HG03135 (cell line): Measurements from ENCODE around the gene EFCC1.

Experiments
- ATAC-seq: cut with Tn5 transposase; IDR thresholded peaks from one replicate; pipeline ENCODE4 v1.9.1; 2021; ENCODE audit warnings: mild to moderate bottlenecking, moderate library complexity; ENCODE audit not compliant: unreplicated experiment

EFCC1 gene

DNA sequence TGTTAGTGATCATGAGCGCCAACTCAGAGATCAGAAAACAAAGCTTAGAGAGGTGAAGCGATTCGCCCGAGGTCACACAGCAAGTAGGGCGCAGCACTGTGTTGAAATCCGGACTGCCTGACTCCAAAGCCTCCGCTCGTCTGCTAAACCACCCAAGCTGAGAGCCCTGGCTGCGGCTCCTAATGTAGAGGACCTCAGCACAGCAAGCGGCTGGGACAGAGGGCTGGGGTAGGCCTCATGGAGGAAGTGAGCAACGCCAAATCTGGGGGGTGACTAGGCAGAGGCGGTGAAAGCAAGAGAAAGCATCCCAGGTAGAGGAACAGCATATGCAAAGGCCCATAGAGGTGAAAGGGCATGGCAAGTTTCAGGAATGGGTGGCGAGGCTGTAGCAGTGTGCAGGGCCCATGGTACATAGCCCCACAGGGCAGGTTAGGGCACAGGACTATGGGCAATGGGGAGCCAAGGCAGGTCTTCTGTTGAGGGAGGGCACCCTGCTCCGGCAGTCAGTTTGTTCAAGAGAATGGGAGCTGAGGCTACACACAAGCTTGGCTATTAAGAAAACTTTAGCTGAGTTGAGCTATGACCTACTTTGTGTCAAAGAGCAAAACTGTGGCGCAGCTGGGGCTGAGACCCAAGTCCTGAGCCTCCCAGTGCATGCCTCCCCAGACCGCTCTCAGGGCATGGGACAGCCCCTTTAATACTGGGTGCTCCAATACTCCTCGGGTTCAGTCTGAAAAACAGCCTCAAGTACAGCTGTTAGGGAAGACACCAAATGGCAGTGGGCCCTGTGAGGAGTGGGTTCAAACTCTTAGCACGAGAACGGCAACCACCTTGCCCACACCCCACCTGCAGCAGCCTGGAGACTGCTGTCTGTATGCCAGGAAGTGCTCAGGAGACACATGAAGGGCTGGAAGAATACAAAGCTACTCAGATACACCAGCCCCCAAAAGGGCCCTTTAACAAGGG is 6.2 kb upstream of the EFCC1 start:
- no peak for ATAC-seq

DNA sequence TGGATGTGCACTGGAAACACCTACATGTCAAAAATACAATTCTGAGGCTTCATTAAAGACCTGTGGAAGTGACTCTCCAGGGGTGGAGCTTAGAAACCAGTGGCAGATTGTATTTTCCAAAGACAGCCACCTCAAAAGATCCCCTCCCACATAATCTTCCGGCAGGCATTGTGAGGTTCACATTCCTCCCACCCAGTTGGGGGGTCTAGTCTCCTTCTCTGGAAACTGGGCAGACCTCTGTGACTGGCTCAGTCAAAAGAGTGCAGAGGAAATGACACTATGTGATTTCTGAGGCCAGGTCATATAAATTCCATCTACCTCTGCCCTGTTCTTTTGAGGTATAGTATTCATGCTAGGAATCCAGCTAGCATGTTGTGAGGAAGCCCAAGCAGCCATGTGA is 5.4 kb upstream of the EFCC1 start:
- ATAC-seq = no peak

DNA sequence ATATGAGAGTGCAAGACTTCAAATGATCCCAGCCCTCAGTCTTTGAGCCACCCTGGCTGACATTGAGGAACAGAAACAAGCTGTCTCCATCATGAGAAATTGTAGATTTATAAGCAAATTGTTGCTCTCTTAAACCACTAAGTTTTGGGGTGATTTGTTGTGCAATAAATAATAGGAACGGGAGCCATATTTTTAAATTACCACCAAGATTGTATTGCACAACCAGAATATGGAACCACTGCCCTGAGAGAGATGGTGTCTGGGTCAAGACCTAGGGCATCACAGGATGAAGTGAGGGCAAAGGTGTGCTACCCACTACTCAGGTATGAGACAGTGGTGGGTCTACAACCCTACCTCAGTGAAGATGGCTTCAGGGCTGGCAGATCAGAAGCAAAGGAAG is 4.9 kb upstream of the EFCC1 start:
- no peak for ATAC-seq

GRCh38 chr3:128996726-128997125 is 4.4 kb upstream of the EFCC1 start:
- no peak for ATAC-seq

GRCh38 chr3:128997486-128998133 is 3.5 kb upstream of the EFCC1 start:
- no peak for ATAC-seq

DNA sequence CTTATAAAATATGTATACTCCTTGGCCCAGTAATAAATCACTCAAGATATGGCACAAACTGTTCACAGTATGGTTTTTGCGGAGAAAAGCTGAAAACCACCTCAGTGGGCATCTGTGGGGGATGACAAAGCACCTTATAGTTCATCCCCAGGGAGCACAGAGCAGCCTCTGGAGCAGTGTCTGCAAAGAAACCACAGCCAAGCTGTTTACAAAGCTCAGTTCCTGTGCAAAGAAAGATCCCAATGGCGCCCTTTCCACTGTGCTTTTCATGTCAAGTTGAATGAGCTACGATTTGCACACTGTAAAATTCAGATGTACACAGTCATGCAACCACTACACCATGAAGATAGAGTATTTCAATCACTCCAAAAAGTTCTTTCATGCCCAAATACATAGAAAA is 2.5 kb upstream of the EFCC1 start:
- no peak for ATAC-seq

DNA sequence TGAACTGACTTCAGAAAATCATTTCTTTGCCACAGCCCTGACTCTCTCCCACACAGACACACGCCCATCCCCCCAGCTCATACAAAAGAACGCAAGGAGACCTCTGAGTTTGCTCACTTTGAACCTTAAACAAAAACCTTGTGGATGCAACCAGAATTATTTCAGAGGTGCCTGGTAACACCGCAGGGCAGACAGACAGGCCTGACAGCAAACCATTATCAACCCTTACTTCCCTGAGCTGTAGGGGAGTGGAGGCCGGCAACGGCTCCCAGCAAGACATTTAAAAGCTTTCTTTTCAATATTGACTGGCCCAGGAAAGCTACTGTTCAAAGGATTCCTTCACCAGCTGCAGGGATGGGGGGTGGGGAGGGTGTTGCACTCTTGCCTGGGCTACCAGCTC is 2.0 kb upstream of the EFCC1 start:
- ATAC-seq = no peak

GRCh38 chr3:129000742-129001100 is 383 bp upstream of the EFCC1 start:
- no peak for ATAC-seq

DNA sequence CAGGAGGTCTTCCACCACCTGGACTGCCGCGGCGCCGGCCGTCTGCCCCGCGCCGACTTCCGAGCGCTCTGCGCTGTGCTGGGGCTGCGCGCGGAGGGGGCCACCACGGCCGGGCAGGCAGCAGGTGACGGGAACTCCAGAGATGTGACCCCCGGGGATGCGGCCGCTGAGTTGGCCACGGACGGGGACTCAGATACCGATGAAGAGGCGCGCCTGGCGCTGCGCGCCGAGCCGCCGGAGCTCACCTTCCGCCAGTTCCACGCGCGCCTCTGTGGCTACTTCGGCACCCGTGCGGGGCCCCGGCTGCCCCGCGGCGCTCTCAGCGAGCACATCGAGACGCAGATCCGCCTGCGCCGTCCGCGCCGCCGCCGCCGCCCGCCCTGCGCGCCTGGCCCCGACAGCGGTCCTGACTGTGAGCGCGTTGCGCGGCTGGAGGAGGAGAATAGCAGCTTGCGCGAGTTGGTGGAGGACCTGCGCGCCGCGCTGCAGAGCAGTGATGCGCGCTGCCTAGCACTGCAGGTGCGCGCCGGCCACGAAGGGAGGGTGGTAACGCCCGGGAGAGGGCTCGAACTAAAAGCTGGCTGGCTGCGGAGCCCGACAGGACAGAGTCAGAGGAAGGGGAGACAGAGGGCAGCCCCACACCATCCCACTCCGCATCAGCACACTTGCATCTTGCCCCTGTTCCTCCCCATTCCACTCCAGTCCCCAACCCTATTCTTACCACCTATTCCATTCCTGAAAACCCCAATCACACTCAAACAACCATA is 885 bp downstream of the EFCC1 start:
- no peak for ATAC-seq

DNA sequence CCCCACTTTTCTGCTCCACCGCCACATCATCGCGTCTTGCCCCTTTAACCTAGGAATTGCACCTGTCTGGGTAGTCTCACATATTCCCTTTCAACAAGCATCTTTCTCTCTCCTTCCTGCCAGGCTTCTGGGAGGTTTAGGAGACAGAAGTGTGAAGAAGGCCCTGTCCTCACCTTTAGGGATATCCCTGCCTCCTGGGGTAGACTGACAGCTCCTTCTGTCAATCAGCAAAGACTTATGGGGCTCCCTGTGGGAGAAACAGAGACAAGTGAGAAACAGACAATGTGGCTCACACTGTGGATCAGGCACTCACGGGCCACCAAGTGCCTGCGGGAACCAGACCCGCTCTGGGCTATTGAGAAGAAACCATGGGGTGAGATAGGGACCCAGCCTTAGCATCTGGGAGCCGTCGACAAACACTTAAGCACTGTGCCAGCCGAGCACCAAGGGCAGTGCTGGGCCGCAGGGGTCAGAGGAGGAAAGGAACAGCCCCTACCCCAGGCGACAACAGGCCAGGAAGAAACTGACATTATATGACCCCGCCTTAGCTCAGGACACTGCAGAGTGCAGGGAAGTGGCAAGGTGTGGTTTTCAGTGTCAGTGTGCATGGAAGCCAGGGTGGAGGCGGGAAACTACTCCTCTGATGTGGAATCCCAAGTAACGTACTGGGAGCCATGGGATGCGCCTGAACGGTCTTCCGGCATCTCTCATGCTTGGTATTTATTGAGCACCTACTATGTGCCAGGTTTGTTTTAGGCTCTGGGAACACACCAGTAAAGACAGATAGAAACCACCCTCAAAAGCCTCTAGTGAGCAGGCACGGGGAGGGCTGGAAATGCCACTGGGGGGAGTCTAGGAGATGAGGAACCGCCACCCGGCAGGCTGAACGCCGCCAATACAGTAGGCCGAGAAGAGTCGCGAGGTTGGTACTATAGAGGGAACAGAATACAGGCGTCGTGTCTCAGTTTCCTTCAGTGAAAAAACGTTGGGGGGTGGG is 1.8 kb downstream of the EFCC1 start:
- ATAC-seq = no peak

GRCh38 chr3:129003578-129004112 is 2.5 kb downstream of the EFCC1 start:
- no peak for ATAC-seq

DNA sequence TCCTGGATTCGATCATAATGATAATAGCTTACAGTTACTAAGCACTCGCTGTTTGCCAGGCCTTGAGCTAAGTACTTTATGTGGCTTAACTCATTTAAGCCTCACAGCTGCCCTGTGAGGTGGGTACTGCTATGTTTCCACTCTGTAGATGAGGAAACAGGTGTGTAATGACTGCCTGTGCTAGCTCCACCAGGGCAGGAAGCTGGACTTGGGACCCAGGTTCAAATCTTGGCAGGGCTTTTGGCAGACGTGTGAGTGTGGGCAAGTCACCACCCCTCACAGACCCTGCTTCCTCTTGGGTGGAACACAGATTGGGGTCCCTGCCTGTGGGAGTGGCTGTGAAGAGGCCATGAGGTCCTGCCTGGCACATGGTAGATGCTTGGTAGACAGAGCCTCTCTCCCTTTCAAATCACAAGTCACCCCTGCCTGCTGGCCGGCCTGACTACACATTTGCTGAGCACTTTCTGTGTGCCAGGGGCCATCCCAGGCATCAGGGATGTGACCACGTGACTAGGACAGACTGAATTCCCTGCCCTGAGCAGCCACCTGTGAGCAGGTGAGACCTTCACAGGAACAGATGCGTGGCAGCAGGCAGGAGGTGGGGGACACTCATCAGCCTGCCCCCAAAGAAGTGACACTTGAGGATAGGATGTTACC is 3.7 kb downstream of the EFCC1 start:
- ATAC-seq = no peak

DNA sequence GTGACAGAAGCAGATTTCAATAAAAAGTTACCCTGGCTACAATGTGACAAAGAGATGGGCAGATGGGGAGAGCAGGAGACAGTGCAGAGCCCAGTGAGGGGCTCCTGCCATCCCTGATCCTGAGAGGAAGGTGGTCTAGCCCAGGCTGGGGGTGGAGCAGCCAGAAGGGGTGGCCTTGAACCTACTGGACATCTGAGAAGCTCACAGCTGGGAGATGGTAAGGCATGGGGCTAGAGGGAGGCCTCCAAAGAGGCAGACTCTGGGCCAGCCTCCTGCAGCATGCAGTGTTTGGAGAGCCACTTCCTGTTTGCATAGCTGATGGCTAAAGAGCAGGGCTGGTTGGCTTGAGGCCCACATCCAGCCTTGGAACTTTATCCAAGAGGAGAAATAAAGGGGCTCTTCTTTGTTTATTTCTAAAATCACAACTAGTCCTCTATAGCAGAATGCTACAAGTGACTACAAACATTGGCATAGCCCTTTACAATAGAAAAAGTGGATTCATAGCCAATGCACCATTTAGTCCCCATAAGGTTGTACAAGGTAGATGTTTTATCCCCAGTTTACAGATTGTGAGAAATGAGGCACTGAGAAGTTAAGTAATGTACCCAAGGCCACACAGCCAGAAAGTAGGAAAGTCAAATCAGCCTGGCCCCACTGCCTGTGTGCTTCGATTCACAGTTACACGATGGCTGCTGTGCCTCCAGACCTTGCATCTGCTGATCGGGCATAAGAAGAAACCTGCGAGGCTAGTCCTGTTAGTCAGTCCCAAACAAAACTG is 4.6 kb downstream of the EFCC1 start:
- ATAC-seq = no peak

DNA sequence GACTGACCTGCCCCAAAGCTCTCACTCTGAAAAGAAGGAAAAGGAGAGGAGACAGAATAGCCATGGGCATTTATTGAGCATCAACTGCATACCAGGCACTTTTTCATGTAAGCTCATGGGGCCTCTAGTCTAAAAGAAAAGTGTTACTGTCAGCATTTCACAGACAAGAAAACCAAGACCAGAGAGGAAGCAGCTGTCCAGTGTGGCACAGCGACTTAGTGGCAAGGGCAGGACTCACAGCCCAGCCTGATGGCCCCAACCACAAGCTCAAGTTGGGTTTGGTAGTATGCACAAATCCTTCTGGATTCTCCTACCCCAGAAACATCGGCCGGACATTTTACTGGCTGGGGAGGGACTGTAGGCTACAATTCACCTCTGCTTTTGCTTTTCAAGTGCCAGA is 5.8 kb downstream of the EFCC1 start:
- no peak for ATAC-seq

DNA sequence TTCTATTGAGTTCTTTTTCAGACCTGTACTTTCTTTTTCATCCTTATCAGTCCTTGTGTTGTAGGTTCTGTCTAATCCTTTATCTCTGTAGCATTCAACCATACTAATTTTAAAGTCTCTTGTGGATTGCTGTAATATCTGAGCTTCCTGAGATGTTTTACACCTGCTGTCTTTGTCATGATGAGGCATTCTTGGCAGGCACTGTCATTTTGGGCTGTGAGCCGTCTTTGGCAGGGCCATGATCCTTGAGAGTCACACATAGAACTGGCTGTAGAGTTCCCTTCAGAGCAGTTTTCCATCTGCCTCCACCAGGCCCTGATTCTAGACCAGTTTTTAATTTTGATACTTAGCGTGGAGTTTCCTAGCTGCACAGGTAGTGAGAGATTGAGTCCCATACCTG is 6.7 kb downstream of the EFCC1 start:
- no peak for ATAC-seq

DNA sequence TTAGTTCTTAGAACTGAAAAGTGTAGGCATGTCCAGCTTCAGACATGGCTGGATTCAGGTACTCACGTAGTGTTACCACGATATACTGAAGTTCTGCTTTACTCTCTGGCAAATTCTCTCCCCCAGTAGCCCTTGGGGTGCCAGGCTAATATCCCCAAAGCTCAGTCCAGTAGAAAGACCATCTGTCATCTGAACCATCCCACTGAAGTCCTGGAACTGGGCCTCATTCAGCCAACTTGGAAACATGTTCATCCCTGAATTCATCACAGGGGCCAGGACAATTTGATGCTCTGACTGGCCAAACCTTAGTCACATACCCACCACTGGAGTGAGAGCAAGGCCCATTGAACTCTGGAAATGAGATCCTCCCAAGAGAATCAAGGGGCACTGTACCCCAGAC is 8.2 kb downstream of the EFCC1 start:
- no peak for ATAC-seq

DNA sequence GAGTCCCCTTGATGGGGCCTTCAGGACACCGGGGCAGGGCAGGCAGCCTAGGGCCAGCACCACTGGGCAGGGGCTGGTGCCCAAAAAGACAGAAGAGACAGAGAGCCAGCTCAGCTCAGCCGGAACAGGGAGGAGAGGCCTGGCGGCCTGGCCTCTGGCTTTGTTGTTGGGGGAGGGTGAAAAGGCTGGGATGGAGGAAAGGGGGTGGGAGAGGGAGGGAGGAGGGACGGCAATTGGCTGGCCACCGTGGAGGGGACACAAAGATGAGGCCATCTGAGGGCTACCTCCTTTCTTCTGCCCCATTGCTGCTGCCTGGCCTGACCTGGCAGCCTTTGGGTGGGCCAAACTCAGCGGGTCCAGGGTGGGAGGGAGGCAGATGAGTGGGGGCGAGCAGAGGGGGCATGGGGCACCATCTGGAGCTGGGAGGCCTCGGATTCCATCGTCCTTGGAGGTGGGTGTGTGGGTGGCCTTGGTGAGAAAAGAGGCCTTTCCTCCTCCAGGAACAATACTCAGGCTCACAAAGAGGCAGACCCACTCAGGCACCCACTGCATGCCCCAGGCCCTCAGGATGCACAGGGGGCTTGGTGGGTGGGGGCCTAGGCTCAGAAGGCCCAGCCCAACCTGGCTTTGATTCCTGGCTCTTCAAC is 9.3 kb downstream of the EFCC1 start:
- ATAC-seq = no peak

GRCh38 chr3:129013491-129013891 is 12.4 kb downstream of the EFCC1 start:
- ATAC-seq = no peak
